Measurements from ENCODE around the gene PDCD4.

The PDCD4 gene

GRCh38 chr10:110843031-110843430, 28.7 kb upstream of the PDCD4 start:
- peak; percentile 31 to 41 for DNase-seq

GRCh38 chr10:110843796-110844616, 27.7 kb upstream of the PDCD4 start:
- no peak for DNase-seq

GRCh38 chr10:110844617-110844881, 27.2 kb upstream of the PDCD4 start:
- DNase-seq = no peak

- no peak for DNase-seq
Measured at GRCh38 chr10:110845192-110845755, 26.5 kb upstream of the PDCD4 start.

- no peak for DNase-seq
Measured at GRCh38 chr10:110845756-110846620, 25.7 kb upstream of the PDCD4 start.

GRCh38 chr10:110847374-110847773, 24.4 kb upstream of the PDCD4 start:
- no peak for DNase-seq

GRCh38 chr10:110848106-110848505, 23.6 kb upstream of the PDCD4 start:
- no peak for DNase-seq

- no peak for DNase-seq
Measured at GRCh38 chr10:110850099-110850498, 21.6 kb upstream of the PDCD4 start.

GRCh38 chr10:110851020-110851612, 20.6 kb upstream of the PDCD4 start:
- peak in 1 of 2 donors; percentile 37 for DNase-seq

GRCh38 chr10:110852255-110852896, 19.4 kb upstream of the PDCD4 start:
- DNase-seq = peak in 1 of 2 donors; percentile 31

- no peak for DNase-seq
Measured at GRCh38 chr10:110852947-110853346, 18.8 kb upstream of the PDCD4 start.

- DNase-seq = no peak
Measured at GRCh38 chr10:110853921-110854605, 17.7 kb upstream of the PDCD4 start.

GRCh38 chr10:110857265-110858171, 14.2 kb upstream of the PDCD4 start:
- DNase-seq = no peak

- DNase-seq = no peak
Measured at GRCh38 chr10:110858297-110858934, 13.3 kb upstream of the PDCD4 start.

- no peak for DNase-seq
Measured at GRCh38 chr10:110859206-110859972, 12.3 kb upstream of the PDCD4 start.

- DNase-seq = no peak
Measured at GRCh38 chr10:110859973-110860376, 11.8 kb upstream of the PDCD4 start.

GRCh38 chr10:110860576-110861241, 11.0 kb upstream of the PDCD4 start:
- DNase-seq = peak; percentile 34 to 35

- DNase-seq = no peak
Measured at GRCh38 chr10:110861476-110861875, 10.3 kb upstream of the PDCD4 start.

- DNase-seq = no peak
Measured at GRCh38 chr10:110861930-110862649, 9.6 kb upstream of the PDCD4 start.
